Suppressor macrophage (primary cell): ENCODE data around the gene INO80B.
A peak's percentile ranks its signal among the peaks of the same experiment; 100 is the strongest.
"Not testable (repeated sequence)": the region's sequence is repeated elsewhere in the genome, so short reads cannot be mapped to it uniquely, and the experiment has no call there.

ENCODE experiments used
- DNase-seq, 4 experiments: peaks; one replicate each; pipeline ENCODE4 v3.0.0-alpha.2; 2020 to 2022

Gene INO80B

DNA sequence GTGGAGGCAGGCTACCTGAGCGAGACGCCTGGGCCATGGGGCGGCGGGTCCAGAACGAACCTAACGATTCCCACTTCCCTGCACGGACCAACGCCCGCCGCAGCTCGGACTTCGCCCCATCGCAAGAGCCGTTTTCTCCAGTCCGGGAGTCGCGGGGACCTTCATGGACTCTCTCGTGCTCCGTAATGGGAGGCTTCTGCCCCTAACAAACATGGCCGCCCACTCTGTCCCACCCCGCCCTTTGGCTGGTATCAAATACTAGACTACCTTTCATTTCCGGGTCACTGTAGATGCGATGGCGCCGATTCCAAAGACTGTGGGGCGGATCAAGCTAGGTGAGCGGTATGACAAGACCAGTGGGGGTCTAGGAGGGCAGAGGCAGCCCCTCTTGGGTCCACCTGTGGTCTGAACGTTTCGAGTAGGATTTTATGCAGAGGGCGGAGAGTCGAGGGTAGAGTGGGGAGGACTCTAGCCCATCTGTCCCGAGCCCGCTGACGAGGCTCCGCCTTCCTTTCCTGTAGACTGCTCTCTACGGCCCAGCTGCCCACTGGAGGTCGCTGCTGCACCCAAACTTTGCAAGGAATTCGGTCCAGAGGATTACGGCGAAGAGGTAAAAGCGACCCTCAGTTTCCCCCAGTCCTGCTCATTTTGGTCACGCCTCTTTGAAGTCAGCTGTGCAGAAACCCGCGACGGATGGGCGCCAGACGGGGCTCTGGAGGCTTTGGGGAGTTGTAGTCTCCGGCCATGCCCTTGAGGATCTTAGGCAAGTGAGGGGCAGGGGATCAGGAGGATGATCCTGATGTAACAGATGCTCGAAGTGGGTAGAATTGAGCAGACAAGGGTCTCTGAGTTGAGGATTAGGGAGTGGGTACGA is 28.2 kb downstream of the INO80B start, which contains the start of the genes CCDC142 and TTC31:
CCDC142 (minus strand) TSS at position 198 of the 874 bp plus-strand sequence; CDS start at position 37, 161 bp downstream.
TTC31 (plus strand) TSS at position 281 of the 874 bp plus-strand sequence; CDS start at position 296, 15 bp downstream.
- peak; percentile 96 to 97 (median 97) for DNase-seq

- not testable (repeated sequence) for DNase-seq
Measured at GRCh38 chr2:74483675-74484164, 28.8 kb downstream of the INO80B start.

- no peak for DNase-seq
Measured at GRCh38 chr2:74486141-74486540, 31.3 kb downstream of the INO80B start.

DNA sequence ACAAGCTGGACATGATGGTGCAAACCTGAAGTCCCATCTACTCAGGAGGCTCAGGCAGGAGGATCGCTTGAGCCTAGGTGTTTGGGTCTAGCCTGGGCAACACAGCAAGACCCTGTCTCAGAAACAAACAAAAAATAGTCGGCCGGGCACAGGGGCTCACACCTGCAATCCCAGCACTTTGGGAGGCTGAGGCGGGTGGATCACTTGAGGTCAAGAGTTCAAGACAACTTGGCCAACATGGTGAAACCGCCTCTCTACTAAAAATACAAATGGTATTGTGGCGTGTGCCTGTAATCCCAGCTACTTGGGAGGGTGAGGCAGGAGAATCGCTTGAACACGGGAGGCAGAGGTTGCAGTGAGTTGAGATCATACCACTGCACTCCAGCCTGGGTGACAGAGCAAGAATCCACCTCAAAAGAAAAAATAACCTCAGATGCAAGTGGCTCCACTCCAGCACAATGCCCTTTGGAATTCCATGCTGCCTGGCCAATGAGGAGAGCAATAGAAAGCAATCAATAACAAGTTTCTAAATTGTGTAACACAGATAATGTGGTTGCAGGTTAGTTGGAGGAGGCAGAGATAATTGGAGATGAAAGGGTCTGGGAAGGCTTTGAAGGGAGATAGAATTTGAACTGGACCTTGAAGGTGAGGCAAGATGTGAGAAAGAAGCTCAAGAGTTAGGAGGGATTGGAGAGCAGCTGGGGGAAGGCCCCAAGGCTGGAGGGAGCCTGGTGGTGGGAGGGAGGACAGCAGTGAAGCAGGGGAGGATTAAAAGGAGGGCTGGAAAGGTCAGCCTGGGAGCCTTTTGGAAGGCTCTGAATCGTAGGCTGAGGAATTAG is 34.0 kb downstream of the INO80B start:
- DNase-seq = no peak

GRCh38 chr2:74489906-74490305 is 35.0 kb downstream of the INO80B start:
- no peak for DNase-seq

- no peak for DNase-seq
Measured at GRCh38 chr2:74491648-74492544, 37.0 kb downstream of the INO80B start.

DNA sequence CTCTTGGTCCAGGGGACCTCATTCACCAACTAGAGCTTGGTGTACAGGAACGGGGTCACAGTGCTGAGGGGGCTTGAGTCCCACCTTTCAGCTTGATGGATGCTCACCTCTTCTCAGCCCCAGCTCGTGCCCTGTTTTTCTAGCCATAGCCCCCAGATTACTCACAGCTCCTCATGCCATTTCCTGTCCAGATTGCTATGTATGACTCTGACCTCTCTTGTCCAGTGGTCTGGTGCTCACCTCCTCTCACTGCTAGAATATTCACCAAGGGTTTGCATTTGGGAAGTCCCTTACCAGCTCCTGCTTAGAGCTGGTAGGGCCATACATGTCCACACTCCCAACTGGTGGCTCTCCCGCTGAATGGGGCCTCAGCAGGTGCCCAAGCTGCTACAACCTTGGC is 38.7 kb downstream of the INO80B start:
- no peak for DNase-seq

- DNase-seq = no peak
Measured at GRCh38 chr2:74495440-74495839, 40.6 kb downstream of the INO80B start.

- DNase-seq = no peak
Measured at GRCh38 chr2:74496997-74497776, 42.3 kb downstream of the INO80B start.

- DNase-seq = peak in 3 of 4 experiments; percentile 25 to 51 (median 36)
Measured at GRCh38 chr2:74497777-74498499, 43.1 kb downstream of the INO80B start.

- peak; percentile 44 to 68 (median 64) for DNase-seq
Measured at GRCh38 chr2:74498500-74499266, 43.8 kb downstream of the INO80B start.

- DNase-seq = peak in 3 of 4 experiments; percentile 28 to 52 (median 36)
Measured at GRCh38 chr2:74499267-74499939, 44.5 kb downstream of the INO80B start, which contains the start of gene LBX2. TSS of gene LBX2 (minus strand) at chr2:74499603. CDS start at chr2:74499537, 66 bp downstream.

GRCh38 chr2:74499940-74500577 is 45.2 kb downstream of the INO80B start:
- no peak for DNase-seq

DNA sequence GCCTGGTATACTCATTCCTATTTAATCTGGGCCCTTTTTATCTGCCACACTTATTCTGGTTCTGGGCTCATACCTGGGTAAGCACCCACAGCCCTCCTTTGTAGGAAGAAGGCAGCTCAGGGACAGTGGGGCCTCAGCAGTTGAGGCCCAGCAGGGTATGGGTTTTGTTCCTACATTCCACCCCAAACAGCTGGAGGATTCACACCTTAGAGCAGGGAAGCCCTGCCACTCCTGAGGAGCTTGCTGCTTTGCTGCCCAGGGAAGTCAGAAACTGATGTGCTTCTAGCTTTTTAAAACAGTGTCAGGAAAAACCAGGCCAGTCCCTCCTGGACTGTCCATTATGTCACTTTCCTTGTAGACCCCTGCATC is 45.7 kb downstream of the INO80B start:
- DNase-seq = no peak

DNA sequence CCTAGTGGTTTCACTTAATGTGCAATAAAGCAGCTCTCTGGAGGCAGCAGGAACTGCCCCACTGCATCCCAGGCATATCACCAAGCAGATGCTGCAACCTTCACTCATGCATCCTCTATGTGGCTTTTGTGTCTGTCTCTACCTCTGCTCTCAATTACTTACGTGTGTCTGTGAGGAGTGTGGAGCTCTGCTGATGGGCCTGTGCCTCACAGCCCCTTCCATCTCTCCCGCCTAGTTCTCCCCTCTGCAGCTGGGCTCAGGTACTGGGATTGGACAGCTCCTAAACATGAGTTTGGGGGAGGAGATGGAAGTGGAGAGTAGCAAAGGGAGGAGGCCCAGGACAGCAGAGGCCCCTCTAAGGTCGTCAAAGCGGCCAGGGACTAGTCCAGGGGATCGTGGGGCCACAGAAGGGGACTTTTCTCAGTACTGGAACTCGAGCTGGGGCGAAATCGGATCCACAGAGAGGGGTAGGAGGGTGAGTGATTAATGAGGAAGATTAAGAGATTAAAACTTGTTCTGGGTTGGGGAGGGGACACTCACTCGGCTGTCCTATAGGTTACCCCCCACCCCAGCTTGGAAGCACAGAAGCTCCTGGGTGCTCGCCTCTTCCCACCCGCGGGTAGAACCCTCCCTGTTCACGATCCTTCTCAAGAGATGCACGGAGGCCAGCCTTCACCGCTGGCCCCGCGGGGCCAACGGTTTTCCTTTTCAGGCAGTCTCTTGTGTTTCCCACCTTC is 46.6 kb downstream of the INO80B start:
- no peak for DNase-seq

DNA sequence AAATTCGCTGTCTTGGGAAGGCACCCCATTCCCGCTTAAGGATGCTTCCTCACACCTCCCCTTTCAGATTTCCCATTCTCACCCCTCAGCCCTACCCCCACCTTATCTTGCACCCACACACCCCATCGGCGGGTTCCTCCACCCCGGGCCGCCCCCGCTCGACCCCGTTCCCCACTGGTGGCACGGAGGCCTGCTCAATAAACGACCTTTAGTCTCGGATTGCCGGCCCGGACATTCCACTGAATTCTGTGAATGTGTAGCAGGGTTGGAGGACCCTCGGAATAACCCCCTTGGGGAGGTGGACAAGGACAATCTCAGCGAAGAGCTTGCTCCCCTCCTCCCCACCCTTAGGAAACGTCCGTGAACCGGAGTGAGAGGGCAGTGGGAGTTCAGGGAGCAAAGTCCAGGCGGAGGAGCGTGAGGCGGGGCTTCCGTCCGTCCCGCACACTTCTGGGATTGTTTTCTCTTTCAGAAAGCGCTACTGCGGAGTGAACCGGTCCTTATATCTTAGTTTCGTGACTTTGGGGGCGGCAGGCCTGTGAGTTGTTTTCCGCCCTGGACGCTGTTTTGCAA is 47.3 kb downstream of the INO80B start:
- DNase-seq = peak in 3 of 4 experiments; percentile 36 to 56 (median 51)
